SU-DHL-6 (cell line): ENCODE data around the gene SH2D3A.

Experiments used
- H2AFZ ChIP-seq: fragments of 200-600 bp; sonication (generic); 2 replicates; pipeline ENCODE4 v1.6.1; 2014; ENCODE audit warnings: low read depth, mild to moderate bottlenecking, moderate library complexity, mixed read lengths, antibody characterized with exemption, low read length; ENCODE audit not compliant: severe bottlenecking
- H3F3A ChIP-seq: fragments of 200-600 bp; shearing (Covaris generic); 2 replicates; pipeline ENCODE4 v1.6.0; 2016; ENCODE audit warnings: antibody characterized with exemption, mild to moderate bottlenecking; ENCODE audit not compliant: insufficient read depth
- H3K27ac ChIP-seq: fragments of 200-600 bp; sonication (generic); 2 replicates; pipeline ENCODE4 v1.5.1; 2016; ENCODE audit warnings: low read depth, mild to moderate bottlenecking, low read length, moderate library complexity, mixed read lengths
- H3K27me3 ChIP-seq: fragments of 200-600 bp; sonication (generic), shearing (Covaris generic); 2 replicates; pipeline ENCODE4 v1.6.0; 2014; ENCODE audit warnings: mild to moderate bottlenecking, low read length
- H3K36me3 ChIP-seq: fragments of 200-600 bp; sonication (generic); 2 replicates; pipeline ENCODE4 v1.6.1; 2014; ENCODE audit warnings: mild to moderate bottlenecking, low read length, mixed read lengths
- H3K4me2 ChIP-seq: fragments of 300-600, 200-600 bp; shearing (Covaris generic), sonication (generic); 2 replicates; pipeline ENCODE4 v1.6.0; 2014; ENCODE audit warnings: low read length, low read depth, mild to moderate bottlenecking; ENCODE audit not compliant: poor library complexity, severe bottlenecking
- H3K4me3 ChIP-seq: fragments of 200-600 bp; sonication (generic); 2 replicates; pipeline ENCODE4 v1.5.1; 2014; ENCODE audit warnings: antibody characterized with exemption, low read length, mild to moderate bottlenecking, mixed read lengths; ENCODE audit not compliant: insufficient read depth, poor library complexity, severe bottlenecking
- H3K79me2 ChIP-seq: fragments of 200-600 bp; sonication (generic); 2 replicates; pipeline ENCODE4 v1.6.1; 2014; ENCODE audit warnings: mild to moderate bottlenecking, low read length, moderate library complexity; ENCODE audit not compliant: insufficient read depth
- H3K9ac ChIP-seq: fragments of 200-600 bp; sonication (generic); 2 replicates; pipeline ENCODE4 v1.7.0; 2014; ENCODE audit warnings: mild to moderate bottlenecking, low read length
- H3K9me2 ChIP-seq: fragments of 200-600 bp; sonication (generic); replicated peaks from 2 replicates; pipeline ENCODE4 v1.6.1; 2014; ENCODE audit warnings: low read length; ENCODE audit not compliant: insufficient read depth
- H3K9me3 ChIP-seq: fragments of 200-600 bp; sonication (generic); 2 replicates; pipeline ENCODE4 v1.6.1; 2014; ENCODE audit warnings: low read length, mixed read lengths; ENCODE audit not compliant: insufficient read depth
- H4K20me1 ChIP-seq: fragments of 200-600 bp; sonication (generic); 2 replicates; pipeline ENCODE4 v1.6.1; 2014; ENCODE audit warnings: low read depth, mild to moderate bottlenecking, antibody characterized with exemption, low read length, moderate library complexity, mixed read lengths
- CTCF ChIP-seq: fragments of 200-600 bp; sonication (generic); IDR thresholded peaks from one replicate; pipeline ENCODE4 v1.5.1; 2017; ENCODE audit warnings: antibody characterized with exemption, mild to moderate bottlenecking, low read length, moderate library complexity; ENCODE audit not compliant: insufficient read depth, poor library complexity, severe bottlenecking
- EZH2phosphoT487 ChIP-seq: fragments of 200-600 bp; sonication (generic), shearing (Covaris generic); conservative IDR thresholded peaks from 2 replicates; pipeline ENCODE4 v1.6.1; 2018; ENCODE audit warnings: mild to moderate bottlenecking, antibody characterized with exemption, low read length, moderate library complexity, mixed read lengths

SH2D3A gene

GRCh38 chr19:6730153-6730804 lies 37.0 kb downstream of the SH2D3A start:
- Histone ChIP-seq H3K27ac (no peak overlapping the region), H3K9me2 (no peaks in the 10 kb centered on the region), H3K9ac (no peak overlapping the region), H3K36me3 (no peaks in the 10 kb centered on the region), H3K27me3 (no peaks in the 10 kb centered on the region), H3K9me3 (no peaks in the 10 kb centered on the region), H3K4me3 (no peak overlapping the region), H3F3A (no peaks in the 10 kb centered on the region), H4K20me1 (no peaks in the 10 kb centered on the region), H2AFZ (no peak overlapping the region), H3K4me2 (no peak overlapping the region), H3K79me2 (no peaks in the 10 kb centered on the region)
- TF ChIP-seq CTCF (no peak), EZH2phosphoT487 (no peak)

DNA sequence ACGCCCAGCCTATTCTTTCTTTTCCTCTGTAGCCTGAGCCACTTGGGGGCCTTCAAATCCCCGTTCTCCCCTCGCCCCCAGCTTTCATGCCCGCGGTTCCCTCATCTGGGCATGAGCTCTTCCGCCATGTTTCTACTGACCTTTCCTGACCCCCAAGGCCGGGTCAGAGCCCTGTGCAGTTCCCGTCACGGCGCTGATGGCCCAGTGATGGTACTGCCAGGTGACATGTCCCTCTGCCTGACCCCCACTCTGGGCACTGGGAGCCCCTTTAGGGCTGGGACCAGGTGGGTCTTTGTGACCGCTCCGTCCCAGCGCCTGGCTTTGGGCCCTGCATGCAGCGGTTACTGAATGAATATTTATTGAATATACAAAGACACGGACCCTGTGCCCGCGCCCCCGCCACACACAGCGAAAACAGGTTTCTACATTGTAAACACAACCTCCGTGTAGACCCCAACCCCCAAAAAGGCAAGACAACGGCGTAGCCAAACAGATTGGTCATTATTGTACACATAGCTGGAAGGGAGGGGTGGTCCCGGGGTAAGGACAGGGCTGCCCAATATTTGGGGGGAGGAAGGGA lies 37.6 kb downstream of the SH2D3A start:
- Histone ChIP-seq H3K36me3 (no peaks in the 10 kb centered on the region), H3K27ac (no peak overlapping the region), H4K20me1 (no peaks in the 10 kb centered on the region), H3K27me3 (no peaks in the 10 kb centered on the region), H3K4me2 (no peak overlapping the region), H3K9ac (no peak overlapping the region), H2AFZ (no peak overlapping the region), H3K9me2 (no peaks in the 10 kb centered on the region), H3K4me3 (no peak overlapping the region), H3F3A (no peaks in the 10 kb centered on the region), H3K79me2 (no peaks in the 10 kb centered on the region), H3K9me3 (no peaks in the 10 kb centered on the region)
- TF ChIP-seq CTCF = no peak
- TF ChIP-seq EZH2phosphoT487 = no peak

- no peaks in the 10 kb centered on the region for H3K9me2 ChIP-seq
- H2AFZ ChIP-seq = no peak overlapping the region
- no peaks in the 10 kb centered on the region for H4K20me1 ChIP-seq
- H3K79me2 ChIP-seq = no peaks in the 10 kb centered on the region
- no peaks in the 10 kb centered on the region for H3K27me3 ChIP-seq
- H3K27ac ChIP-seq = no peak overlapping the region
- TF ChIP-seq CTCF (no peak), EZH2phosphoT487 (no peak)
- no peak overlapping the region for H3K4me3 ChIP-seq
- no peak overlapping the region for H3K4me2 ChIP-seq
- H3K9ac ChIP-seq = no peak overlapping the region
- H3K36me3 ChIP-seq = no peaks in the 10 kb centered on the region
- no peaks in the 10 kb centered on the region for H3K9me3 ChIP-seq
- H3F3A ChIP-seq = no peaks in the 10 kb centered on the region
Observed at GRCh38 chr19:6728346-6728745, 38.9 kb downstream of the SH2D3A start.
